ENCODE data around the gene FBXO3. TPM values are rescaled to one million over a fixed set of nuclear protein-coding genes. Genes with fewer than 3 reads are reported as not detected.
A peak's percentile ranks its signal among the peaks of the same experiment; 100 is the strongest.

FBXO3 gene
- total RNA-seq, 1 experiment from 2014 or later, result 18.9 TPM

GRCh38 chr11:33775832-33776470 is 1.6 kb upstream of the FBXO3 start:
- Histone ChIP-seq H2AFZ (ENCODE audit: low read length) (no peak overlapping the region), H2AK5ac (ENCODE audit: insufficient read length, low read length) (no peak overlapping the region), H3K23ac (ENCODE audit: insufficient read length, low read depth, low read length) (no peak overlapping the region), H2BK20ac (ENCODE audit: low read depth, low read length, poor library complexity, severe bottlenecking) (no peak overlapping the region), H2BK120ac (ENCODE audit: low read depth, low read length, poor library complexity, severe bottlenecking) (no peak overlapping the region), H4K20me1 (ENCODE audit: control insufficient read depth, insufficient read depth, insufficient read length) (no peaks in the 10 kb centered on the region), H3K27me3 (ENCODE audit: insufficient read depth, low read length) (peaks cover 5% of the 10 kb centered on the region; the same call in 1 of the 2 replicates), H2BK12ac (ENCODE audit: insufficient read length, low read depth, low read length) (no peak overlapping the region), H4K91ac (ENCODE audit: insufficient read length, low read depth, low read length) (no peak overlapping the region), H2BK15ac (ENCODE audit: low read depth, low read length) (no peak overlapping the region), H3K4me1 (ENCODE audit: insufficient read depth, low read length) (peaks cover 6% of the 10 kb centered on the region), H3K4me2 (ENCODE audit: insufficient read depth, insufficient read length, low read length) (no peak overlapping the region), H3K27ac (ENCODE audit: insufficient read length, low read depth, low read length) (no peak overlapping the region), H3T11ph (ENCODE audit: low read length) (no peak overlapping the region), H3K4ac (ENCODE audit: low read depth, low read length) (no peak overlapping the region), H3K9me3 (ENCODE audit: control insufficient read depth, low read depth, low read length) (no peaks in the 10 kb centered on the region), H3K9ac (ENCODE audit: extremely low read depth, insufficient read length, low read length) (no peak overlapping the region), H4K8ac (replicated peaks; ENCODE audit: insufficient read length, low read depth, low read length) (no peak overlapping the region), H3K23me2 (ENCODE audit: insufficient read length, low read depth, low read length, poor library complexity, severe bottlenecking) (peaks cover 12% of the 10 kb centered on the region), H2BK5ac (ENCODE audit: insufficient read length, low read length) (no peak overlapping the region), H3K18ac (ENCODE audit: insufficient read length, low read depth, low read length) (no peak overlapping the region), H3K79me2 (ENCODE audit: insufficient read depth, low read length) (no peaks in the 10 kb centered on the region; the same call in 1 of the 2 replicates), H3K14ac (ENCODE audit: insufficient read depth, low read length) (no peak overlapping the region), H3K56ac (ENCODE audit: insufficient read length, low read depth, low read length) (no peak overlapping the region), H4K5ac (ENCODE audit: insufficient read length, low read depth, low read length) (no peak overlapping the region), H3K79me1 (ENCODE audit: insufficient read depth, low read depth, low read length, poor library complexity, severe bottlenecking) (peaks cover 2% of the 10 kb centered on the region)
- H3K9me3 Mint-ChIP-seq, result no peaks in the 10 kb centered on the region; a peak in 1 of 5 replicates
- TF ChIP-seq, protein P1, sequence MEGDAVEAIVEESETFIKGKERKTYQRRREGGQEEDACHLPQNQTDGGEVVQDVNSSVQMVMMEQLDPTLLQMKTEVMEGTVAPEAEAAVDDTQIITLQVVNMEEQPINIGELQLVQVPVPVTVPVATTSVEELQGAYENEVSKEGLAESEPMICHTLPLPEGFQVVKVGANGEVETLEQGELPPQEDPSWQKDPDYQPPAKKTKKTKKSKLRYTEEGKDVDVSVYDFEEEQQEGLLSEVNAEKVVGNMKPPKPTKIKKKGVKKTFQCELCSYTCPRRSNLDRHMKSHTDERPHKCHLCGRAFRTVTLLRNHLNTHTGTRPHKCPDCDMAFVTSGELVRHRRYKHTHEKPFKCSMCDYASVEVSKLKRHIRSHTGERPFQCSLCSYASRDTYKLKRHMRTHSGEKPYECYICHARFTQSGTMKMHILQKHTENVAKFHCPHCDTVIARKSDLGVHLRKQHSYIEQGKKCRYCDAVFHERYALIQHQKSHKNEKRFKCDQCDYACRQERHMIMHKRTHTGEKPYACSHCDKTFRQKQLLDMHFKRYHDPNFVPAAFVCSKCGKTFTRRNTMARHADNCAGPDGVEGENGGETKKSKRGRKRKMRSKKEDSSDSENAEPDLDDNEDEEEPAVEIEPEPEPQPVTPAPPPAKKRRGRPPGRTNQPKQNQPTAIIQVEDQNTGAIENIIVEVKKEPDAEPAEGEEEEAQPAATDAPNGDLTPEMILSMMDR (conservative IDR thresholded peaks at IDR 0.05), result no peak
- H3K27me3 Mint-ChIP-seq (ENCODE audit: low read depth), result peaks cover 42% of the 10 kb centered on the region
- H3K36me3 Mint-ChIP-seq (ENCODE audit: insufficient read depth in 1 of 3, low read depth in 3 of 3), result no peaks in the 10 kb centered on the region
- no CpG with 5 or more reads among the region's 1 CpG for WGBS (ENCODE audit: extremely low coverage, insufficient read length, low lambda C conversion rate)
- H3K27ac Mint-ChIP-seq, result no peak overlapping the region
- no peak for DNase-seq
- peak overlapping the region in 1 of 2 experiments; percentile 91; a peak in 2 of 5 replicates for H3K4me3 Mint-ChIP-seq
- H3K4me1 Mint-ChIP-seq, result peaks cover 42 to 46% of the 10 kb centered on the region in 2 experiments

All from H9 (cell line).